Sigmoid colon (tissue), 7 donors: ENCODE results near the gene ST7L. TPM values are rescaled to one million over a fixed set of nuclear protein-coding genes. Genes with fewer than 3 reads are reported as not detected.

Experiments used
- DNase-seq: peaks from one replicate; pipeline ENCODE4 v3.0.0-alpha.2; 2019
- H3K27ac ChIP-seq, 4 donors: fragments of 200-600 bp; sonication (generic); one replicate each; pipeline ENCODE4 v1.5.1; 2016 to 2019; ENCODE audit warnings: mild to moderate bottlenecking in 1 of 4
- H3K27me3 ChIP-seq, 3 donors: fragments of 200-600 bp; sonication (generic); one replicate each; pipeline ENCODE4 v1.5.1; 2019; ENCODE audit warnings: mild to moderate bottlenecking in 1 of 3
- H3K36me3 ChIP-seq, 4 donors: fragments of 200-600 bp; sonication (generic); one replicate each; pipeline ENCODE4 v1.5.1; 2016 to 2019
- H3K4me1 ChIP-seq, 4 donors: fragments of 200-600 bp; sonication (generic); one replicate each; pipeline ENCODE4 v1.5.1; 2017 to 2019
- H3K4me3 ChIP-seq, 4 donors: fragments of 200-600 bp; sonication (generic); one replicate each; pipeline ENCODE4 v1.5.1; 2017 to 2019; ENCODE audit warnings: mild to moderate bottlenecking in 2 of 4, moderate library complexity in 1 of 4
- H3K9me3 ChIP-seq, 4 donors: fragments of 200-600 bp in 3 of 4; sonication (generic) in 3 of 4; one replicate each; pipeline versions ENCODE4 v1.5.1 to v1.6.1; 2013 to 2019
- EP300 ChIP-seq, 4 donors: sonication (generic); formaldehyde crosslinking; IDR thresholded peaks; one replicate each; pipeline ENCODE4 v1.6.1; 2017; ENCODE audit warnings: antibody characterized with exemption in 4 of 4
- POLR2A ChIP-seq, 2 donors: fragments of 450-650 bp; IDR thresholded peaks; one replicate each; pipeline ENCODE4 v1.6.1; 2016; ENCODE audit warnings: antibody characterized with exemption in 2 of 2, mild to moderate bottlenecking in 2 of 2, moderate library complexity in 2 of 2
- POLR2AphosphoS5 ChIP-seq, 4 donors: sonication (generic); formaldehyde crosslinking; IDR thresholded peaks; one replicate each; pipeline ENCODE4 v1.6.1; 2017; ENCODE audit warnings: antibody characterized with exemption in 4 of 4
- WGBS, 2 donors: extraction: QIAGEN DNeasy Blood & Tissue Kit; methylation state at CpG; one replicate each; pipeline ENCODE4 v1.1.7; 2013; 5-methylcytosine and 5-hydroxymethylcytosine counted together
- intact Hi-C: fragments of 100-400 bp; cut with DNase I; formaldehyde crosslinking; loops from one replicate; pipeline ENCODE4 v1.15.1; 2023
- polyA plus RNA-seq, 3 donors: library from polyadenylated mRNA; stranded (reverse); fragments of 200-250 nt; gene quantifications; one replicate each; pipeline ENCODE4 v1.2.3, GENCODE V29; 2013
- total RNA-seq, 4 donors: library from RNA; depleted of rRNA; stranded (reverse); fragments of >200 nt; gene quantifications; one replicate each; pipeline ENCODE4 v1.1.0, GENCODE V29; 2016
- TF ChIP-seq, protein P1 (sequence below), 4 experiments: fragments of 450-650 bp in 3 of 4; fragments of 200-600 bp in 1 of 4; IDR thresholded peaks; one replicate each; pipeline ENCODE4 v1.5.1; 2016 to 2019; ENCODE audit warnings: antibody characterized with exemption in 4 of 4, mild to moderate bottlenecking in 3 of 4, moderate library complexity in 2 of 4
- donor health status: healthy with polysubstance abuse.
- donor health status: Bipolar disorder and iron deficiency.
- donor health status: healthy.

The ST7L gene
- total and polyA plus RNA-seq, 7 donors = 1.8 to 68.0 (median 22.7) TPM

DNA sequence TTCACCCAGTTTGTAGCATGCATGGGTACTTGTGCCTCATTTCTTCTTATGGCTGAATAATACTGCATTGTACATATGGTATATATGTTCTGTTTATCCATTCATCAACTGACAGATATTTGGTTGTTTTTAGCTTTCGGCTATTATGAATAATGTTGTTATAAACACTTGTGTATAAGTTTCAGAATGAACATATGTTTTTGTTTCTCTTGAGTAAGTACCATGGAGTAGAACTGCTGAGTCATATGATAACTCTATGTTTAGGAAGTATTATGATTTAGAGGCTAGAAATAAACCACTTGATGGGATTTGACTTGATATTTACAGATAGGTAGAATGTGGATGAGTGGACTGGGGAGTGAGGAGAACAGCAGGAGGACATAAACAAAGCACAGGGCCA lies 61.6 kb downstream of the ST7L start:
- no peak for TF ChIP-seq POLR2AphosphoS5 (IDR thresholded peaks at IDR 0.05)
- TF ChIP-seq POLR2A (IDR thresholded peaks at IDR 0.05) = no peak
- no peak for TF ChIP-seq EP300 (IDR thresholded peaks at IDR 0.05)
- TF ChIP-seq, protein P1, sequence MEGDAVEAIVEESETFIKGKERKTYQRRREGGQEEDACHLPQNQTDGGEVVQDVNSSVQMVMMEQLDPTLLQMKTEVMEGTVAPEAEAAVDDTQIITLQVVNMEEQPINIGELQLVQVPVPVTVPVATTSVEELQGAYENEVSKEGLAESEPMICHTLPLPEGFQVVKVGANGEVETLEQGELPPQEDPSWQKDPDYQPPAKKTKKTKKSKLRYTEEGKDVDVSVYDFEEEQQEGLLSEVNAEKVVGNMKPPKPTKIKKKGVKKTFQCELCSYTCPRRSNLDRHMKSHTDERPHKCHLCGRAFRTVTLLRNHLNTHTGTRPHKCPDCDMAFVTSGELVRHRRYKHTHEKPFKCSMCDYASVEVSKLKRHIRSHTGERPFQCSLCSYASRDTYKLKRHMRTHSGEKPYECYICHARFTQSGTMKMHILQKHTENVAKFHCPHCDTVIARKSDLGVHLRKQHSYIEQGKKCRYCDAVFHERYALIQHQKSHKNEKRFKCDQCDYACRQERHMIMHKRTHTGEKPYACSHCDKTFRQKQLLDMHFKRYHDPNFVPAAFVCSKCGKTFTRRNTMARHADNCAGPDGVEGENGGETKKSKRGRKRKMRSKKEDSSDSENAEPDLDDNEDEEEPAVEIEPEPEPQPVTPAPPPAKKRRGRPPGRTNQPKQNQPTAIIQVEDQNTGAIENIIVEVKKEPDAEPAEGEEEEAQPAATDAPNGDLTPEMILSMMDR (IDR thresholded peaks at IDR 0.05) = no peak
- intact Hi-C loops = no loop called here
- no peaks in the 10 kb centered on the region for H3K4me1 ChIP-seq
- H3K9me3 ChIP-seq = no peaks in the 10 kb centered on the region
- no peak overlapping the region for H3K27ac ChIP-seq
- WGBS, 2 donors = 69 to 83% methylated on average over 1 of the region's 1 CpG
- H3K4me3 ChIP-seq = no peak overlapping the region
- no peaks in the 10 kb centered on the region for H3K27me3 ChIP-seq
- DNase-seq = no peak
- peaks cover 0 to 27% (median 3%) of the 10 kb centered on the region in 4 donors for H3K36me3 ChIP-seq

- no peaks in the 10 kb centered on the region for H3K27me3 ChIP-seq
- no peaks in the 10 kb centered on the region for H3K9me3 ChIP-seq
- no peak overlapping the region for H3K4me3 ChIP-seq
- no peaks in the 10 kb centered on the region for H3K4me1 ChIP-seq
- TF ChIP-seq POLR2A (IDR thresholded peaks at IDR 0.05) (no peak), EP300 (IDR thresholded peaks at IDR 0.05) (no peak), POLR2AphosphoS5 (IDR thresholded peaks at IDR 0.05) (no peak)
- TF ChIP-seq, protein P1 (IDR thresholded peaks at IDR 0.05) = no peak
- peaks cover 0 to 33% (median 2%) of the 10 kb centered on the region in 4 donors for H3K36me3 ChIP-seq
- intact Hi-C loops = no loop called here
- H3K27ac ChIP-seq = no peak overlapping the region
- no peak for DNase-seq
Observed at GRCh38 chr1:112554411-112554810, 64.5 kb downstream of the ST7L start.

DNA sequence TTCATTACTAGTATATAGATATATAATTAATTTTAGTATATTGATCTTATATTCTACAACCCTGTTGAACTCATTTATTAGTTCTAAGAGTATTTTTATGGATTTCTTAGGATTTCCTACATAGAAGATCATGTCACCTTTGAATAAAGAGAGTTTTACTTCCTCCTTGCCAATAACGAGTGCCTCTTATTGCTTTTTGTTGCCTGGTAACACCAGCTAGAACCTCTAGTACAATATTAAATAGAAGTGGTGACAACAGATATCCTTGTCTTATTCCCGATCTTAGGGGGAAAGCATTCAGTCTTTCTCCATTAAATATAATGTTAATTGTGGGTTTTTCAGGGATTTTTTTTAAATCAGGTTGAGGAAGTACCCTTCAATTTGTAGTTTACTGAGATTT lies 69.4 kb downstream of the ST7L start:
- DNase-seq = no peak
- Histone ChIP-seq H3K4me3 (no peak overlapping the region), H3K27ac (no peak overlapping the region), H3K9me3 (no peaks in the 10 kb centered on the region), H3K36me3 (peaks cover 0 to 22% (median 0%) of the 10 kb centered on the region in 4 donors), H3K4me1 (peaks cover 0 to 5% (median 1%) of the 10 kb centered on the region in 4 donors), H3K27me3 (no peaks in the 10 kb centered on the region)
- TF ChIP-seq EP300 (IDR thresholded peaks at IDR 0.05) = no peak
- TF ChIP-seq, protein P1 (IDR thresholded peaks at IDR 0.05) = no peak
- no peak for TF ChIP-seq POLR2AphosphoS5 (IDR thresholded peaks at IDR 0.05)
- no peak for TF ChIP-seq POLR2A (IDR thresholded peaks at IDR 0.05)
- intact Hi-C loops = no loop called here
- 24 to 58% methylated on average over 2 of the region's 2 CpGs for WGBS, 2 donors

GRCh38 chr1:112548547-112548946 lies 70.4 kb downstream of the ST7L start:
- intact Hi-C loops = no loop called here
- TF ChIP-seq POLR2AphosphoS5 (IDR thresholded peaks at IDR 0.05) = no peak
- TF ChIP-seq POLR2A (IDR thresholded peaks at IDR 0.05) = no peak
- TF ChIP-seq, protein P1 (IDR thresholded peaks at IDR 0.05) = no peak
- no peaks in the 10 kb centered on the region for H3K9me3 ChIP-seq
- no peak overlapping the region for H3K4me3 ChIP-seq
- WGBS, 2 donors = 12 to 44% methylated on average over 3 of the region's 3 CpGs
- no peak for DNase-seq
- peaks cover 0 to 10% (median 7%) of the 10 kb centered on the region in 4 donors for H3K4me1 ChIP-seq
- H3K36me3 ChIP-seq = peaks cover 0 to 20% (median 0%) of the 10 kb centered on the region in 4 donors
- no peaks in the 10 kb centered on the region for H3K27me3 ChIP-seq
- H3K27ac ChIP-seq = no peak overlapping the region

DNA sequence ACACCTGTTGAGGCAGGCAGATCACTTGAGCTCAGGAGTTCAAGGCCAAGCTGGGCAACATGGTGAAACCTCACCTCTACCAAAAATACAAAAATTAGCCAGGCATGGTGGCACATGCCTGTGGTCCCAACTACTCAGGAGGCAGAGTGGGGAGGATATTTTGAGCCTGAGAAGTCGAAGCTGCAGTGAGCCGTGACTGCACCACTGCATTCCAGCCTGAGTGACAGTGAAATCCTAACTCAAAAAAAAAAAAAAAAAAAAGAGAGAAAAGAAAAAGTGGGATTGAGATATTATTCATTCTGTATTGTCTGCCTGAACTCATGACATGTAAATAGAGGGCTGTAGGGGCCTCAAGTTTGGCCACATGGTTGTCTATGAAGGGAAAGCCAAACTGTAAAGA lies 72.9 kb downstream of the ST7L start:
- WGBS, 2 donors = 98 to 99% methylated on average over 2 of the region's 2 CpGs
- Histone ChIP-seq H3K4me3 (no peak overlapping the region), H3K27me3 (no peaks in the 10 kb centered on the region), H3K36me3 (peaks cover 0 to 29% (median 0%) of the 10 kb centered on the region in 4 donors), H3K9me3 (no peaks in the 10 kb centered on the region), H3K27ac (no peak overlapping the region), H3K4me1 (peaks cover 0 to 10% (median 7%) of the 10 kb centered on the region in 4 donors)
- no peak for DNase-seq
- TF ChIP-seq, protein P1 (IDR thresholded peaks at IDR 0.05) = no peak
- intact Hi-C loops = no loop called here
